Measurements from ENCODE around the gene TIAM1. TPM values are rescaled to one million over a fixed set of nuclear protein-coding genes. Genes with fewer than 3 reads are reported as not detected.

TIAM1 gene
- total and polyA plus RNA-seq, 2 of the 8 experiments (the other 6 are each of a cell fraction or from before 2014, with no cell fraction given) = 10.1 to 30.7 TPM

DNA sequence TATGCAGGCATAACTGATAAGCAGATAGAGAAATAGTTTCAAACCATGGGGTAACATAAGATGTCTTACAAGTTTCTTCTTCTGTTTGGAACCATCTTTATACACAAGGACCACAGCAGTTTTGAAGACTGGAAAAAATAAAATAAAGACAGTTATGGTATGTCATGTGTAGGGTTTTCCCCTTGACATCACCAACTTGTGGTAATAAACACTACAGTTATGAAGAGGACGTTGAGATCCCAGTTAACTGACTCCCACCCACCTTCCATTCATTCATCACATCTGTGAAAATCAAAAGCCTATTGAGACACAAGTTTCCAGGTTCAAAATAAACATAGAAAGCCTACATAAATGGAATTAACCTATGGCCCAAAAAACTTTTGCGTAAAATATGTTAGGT, 213.2 kb downstream of the TIAM1 start:
- Histone ChIP-seq H2BK120ac (replicated peaks; ENCODE audit: low read depth, low read length) (no peak overlapping the region), H3K14ac (ENCODE audit: insufficient read length) (no peak overlapping the region), H3K23me2 (ENCODE audit: low read depth, low read length) (no peaks in the 10 kb centered on the region), H3K79me1 (ENCODE audit: low read depth, low read length) (no peaks in the 10 kb centered on the region), H3K4me2 (ENCODE audit: insufficient read depth in 1 of 2, low read depth in 2 of 2, low read length in 2 of 2) (no peak overlapping the region), H3K4me1 (replicated peaks in 1 of 4; ENCODE audit: control insufficient read depth in 3 of 4, insufficient read depth in 4 of 4, low read length in 3 of 4) (peaks cover 0 to 10% (median 0%) of the 10 kb centered on the region in 4 experiments; a peak in 2 of 7 replicates), H4K8ac (ENCODE audit: extremely low read depth, insufficient read depth, low read length) (no peak overlapping the region), H2BK5ac (ENCODE audit: low read depth, low read length) (no peak overlapping the region), H2BK20ac (ENCODE audit: low read length) (no peak overlapping the region), H2AK5ac (ENCODE audit: low read depth, low read length) (no peak overlapping the region), H3K4ac (replicated peaks; ENCODE audit: insufficient read length, low read depth, low read length) (no peak overlapping the region), H4K5ac (ENCODE audit: insufficient read length, low read depth, low read length) (no peak overlapping the region), H3K4me3 (ENCODE audit: extremely low read depth in 1 of 4, insufficient read depth in 2 of 4, low read depth in 3 of 4, low read length in 4 of 4) (no peak overlapping the region), H3K23ac (ENCODE audit: insufficient read length) (no peak overlapping the region), H3K79me2 (ENCODE audit: control insufficient read depth in 1 of 2, insufficient read depth in 2 of 2, low read length in 2 of 2) (no peaks in the 10 kb centered on the region), H3K56ac (replicated peaks; ENCODE audit: insufficient read length, low read depth, low read length) (no peak overlapping the region), H3K36me3 (ENCODE audit: control insufficient read depth in 2 of 4, insufficient read depth in 4 of 4, low read length in 3 of 4) (peaks cover 0 to 10% (median 1%) of the 10 kb centered on the region in 4 experiments; a peak in 2 of 8 replicates), H2BK15ac (ENCODE audit: low read length) (no peak overlapping the region), H3K9me3 (ENCODE audit: insufficient read depth in 2 of 2, low read depth in 1 of 2, low read length in 1 of 2) (no peaks in the 10 kb centered on the region), H2AFZ (ENCODE audit: low read length) (no peak overlapping the region), H3K27me3 (replicated peaks in 1 of 4; ENCODE audit: control insufficient read depth in 3 of 4, extremely low read depth in 1 of 4, insufficient read depth in 3 of 4, low read length in 3 of 4) (no peaks in the 10 kb centered on the region), H4K20me1 (replicated peaks in 1 of 2; ENCODE audit: control insufficient read depth in 1 of 2, insufficient read depth in 2 of 2, low read length in 2 of 2) (no peaks in the 10 kb centered on the region), H3K9ac (replicated peaks in 1 of 4; ENCODE audit: extremely low read depth in 1 of 4, low read depth in 3 of 4, low read length in 3 of 4) (no peak overlapping the region), H2BK12ac (ENCODE audit: low read depth, low read length) (no peak overlapping the region), H3K18ac (ENCODE audit: extremely low read depth, low read length) (no peak overlapping the region), H3K27ac (ENCODE audit: low read depth, low read length) (no peak overlapping the region), H4K91ac (replicated peaks; ENCODE audit: insufficient read length, low read length) (no peak overlapping the region)
- no peak for TF ChIP-seq YY1 (IDR thresholded peaks at IDR 0.05; ENCODE audit: low read depth, low read length)
- TF ChIP-seq POU5F1 (IDR thresholded peaks at IDR 0.05; ENCODE audit: low read depth, low read length) = no peak
- TF ChIP-seq TEAD4 (IDR thresholded peaks at IDR 0.05; ENCODE audit: low read depth, low read length) = no peak
- no peak for TF ChIP-seq EP300 (IDR thresholded peaks at IDR 0.05; ENCODE audit: borderline replicate concordance in 1 of 2, low read depth in 2 of 2, low read length in 2 of 2)
- TF ChIP-seq BRCA1 (IDR thresholded peaks at IDR 0.05; ENCODE audit: low read depth, low read length) = no peak
- TF ChIP-seq PHF8 (conservative IDR thresholded peaks at IDR 0.05; ENCODE audit: low read depth, low read length) = no peak
- TF ChIP-seq TAF1 (IDR thresholded peaks at IDR 0.05; ENCODE audit: low read depth, low read length) = no peak
- TF ChIP-seq HDAC6 (IDR thresholded peaks at IDR 0.05; ENCODE audit: low read depth, low read length) = no peak
- no peak for TF ChIP-seq SIN3A (conservative IDR thresholded peaks at IDR 0.05 in 1 of 2, IDR thresholded peaks at IDR 0.05 in 1 of 2; ENCODE audit: low read depth in 1 of 2, low read length in 2 of 2)
- no peak for TF ChIP-seq MAFK (IDR thresholded peaks at IDR 0.05; ENCODE audit: low read depth, low read length)
- no peak for TF ChIP-seq TCF12 (IDR thresholded peaks at IDR 0.05; ENCODE audit: low read depth, low read length)
- no peak for TF ChIP-seq RXRA (IDR thresholded peaks at IDR 0.05; ENCODE audit: insufficient read depth, low read depth, low read length)
- TF ChIP-seq BCL11A (IDR thresholded peaks at IDR 0.05; ENCODE audit: low read depth in 2 of 2, low read length in 2 of 2) = no peak
- no peak for TF ChIP-seq HDAC2 (IDR thresholded peaks at IDR 0.05; ENCODE audit: borderline replicate concordance in 1 of 2, low read depth in 2 of 2, low read length in 2 of 2)
- FAIRE-seq = no peak
- POLR2A ChIA-PET (ENCODE audit: partially characterized antibody) = no interaction called here
- CTCF ChIA-PET (ENCODE audit: partially characterized antibody) = interaction anchor here (1.3 to 1.5 kb wide), 2 partner anchors 11 to 13 kb away, joined by 4 to 7 read pairs; no protein-coding TSS in a partner anchor
- 93% methylated on average over 2 of the region's 2 CpGs; no CpG with 5 or more reads in 1 of the 2 experiments for WGBS, 2 experiments (ENCODE audit: extremely low coverage in 1 of 2, insufficient coverage in 1 of 2, insufficient read length in 1 of 2, insufficient replicate concordance in 2 of 2, low coverage in 1 of 2, low lambda C conversion rate in 2 of 2, missing lambda C conversion rate in 1 of 2)
- no peak for DNase-seq (ENCODE audit: low read depth in 1 of 2, low spot score in 2 of 2)
